Measurements from ENCODE around the gene DCAF12.

The DCAF12 gene

DNA sequence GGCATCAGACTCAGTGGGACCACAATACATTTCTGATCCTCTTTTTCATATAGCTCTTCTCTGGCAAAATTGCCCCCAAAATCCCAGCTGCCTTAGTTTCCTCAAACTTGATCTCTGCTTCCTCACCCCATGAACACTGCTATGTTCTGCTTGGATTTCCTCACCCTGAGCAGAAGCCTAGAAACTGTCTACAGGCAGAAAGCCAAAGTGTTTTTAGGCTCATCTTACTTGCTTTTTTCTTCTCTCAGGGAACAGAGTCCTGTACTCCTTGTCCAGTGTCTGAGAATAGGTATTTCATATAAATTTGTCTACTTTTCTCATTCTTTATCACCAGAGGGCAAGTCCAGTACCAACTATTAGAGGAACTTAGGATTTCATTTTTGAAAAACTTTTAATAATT is 30.8 kb upstream of the DCAF12 start:
- Histone ChIP-seq H3K27ac (ENCODE audit: low read depth, low read length) (no peak overlapping the region), H2BK5ac (ENCODE audit: low read depth, low read length, poor library complexity) (no peak overlapping the region), H3K9ac (ENCODE audit: low read length) (no peak overlapping the region), H3K23ac (ENCODE audit: low read length) (no peak overlapping the region), H3K36me3 (ENCODE audit: control insufficient read depth in 1 of 2, insufficient read depth in 2 of 2, low read length in 2 of 2) (no peaks in the 10 kb centered on the region), H4K91ac (ENCODE audit: low read depth, low read length) (no peak overlapping the region), H2AK5ac (ENCODE audit: low read length) (no peak overlapping the region), H3K79me2 (ENCODE audit: control insufficient read depth, insufficient read depth, low read length, poor library complexity) (no peaks in the 10 kb centered on the region), H3K27me3 (ENCODE audit: insufficient read depth, low read length) (no peaks in the 10 kb centered on the region), H2BK12ac (ENCODE audit: low read length) (no peak overlapping the region), H3K14ac (ENCODE audit: low read length) (no peak overlapping the region), H2BK120ac (ENCODE audit: insufficient read depth, low read length, poor library complexity) (no peak overlapping the region), H3K4me2 (ENCODE audit: low read length) (no peak overlapping the region), H4K8ac (ENCODE audit: low read depth, low read length) (no peak overlapping the region), H3K4me1 (ENCODE audit: control insufficient read depth in 1 of 2, insufficient read depth in 2 of 2, low read length in 2 of 2) (peaks cover 3 to 5% of the 10 kb centered on the region in 2 experiments), H3K4me3 (ENCODE audit: low read depth, low read length) (no peak overlapping the region), H3K4ac (ENCODE audit: low read depth, low read length) (no peak overlapping the region), H3K18ac (ENCODE audit: low read length) (no peak overlapping the region), H4K12ac (ENCODE audit: low read depth, low read length) (no peak overlapping the region), H3K9me3 (ENCODE audit: insufficient read depth, low read depth, low read length) (no peaks in the 10 kb centered on the region), H3K79me1 (ENCODE audit: low read length) (peaks cover 5% of the 10 kb centered on the region), H2AFZ (ENCODE audit: insufficient read depth, low read length, poor library complexity) (no peak overlapping the region)
- no peak for DNase-seq

DNA sequence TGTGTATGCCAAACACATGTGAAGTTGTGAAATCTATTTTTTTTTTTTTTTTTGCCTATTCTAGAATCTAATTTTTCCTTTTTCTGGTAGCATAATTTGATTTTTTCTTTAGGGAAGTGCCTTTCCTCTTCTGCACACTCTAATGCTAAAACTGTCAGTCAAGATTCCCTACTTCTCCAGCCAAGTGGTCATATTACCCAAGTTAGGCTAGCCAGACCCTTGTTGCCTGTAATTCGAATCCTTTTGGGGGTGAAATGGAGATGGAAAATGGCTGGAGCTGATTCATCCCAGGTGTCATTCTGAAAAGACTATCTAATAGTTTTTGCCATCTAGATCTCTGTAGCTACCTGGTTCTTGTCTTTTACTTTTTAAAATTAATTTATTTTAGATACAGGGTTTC is 27.6 kb upstream of the DCAF12 start:
- H4K12ac ChIP-seq (ENCODE audit: low read depth, low read length): no peak overlapping the region
- H3K4me2 ChIP-seq (ENCODE audit: low read length): no peak overlapping the region
- H3K4me3 ChIP-seq (ENCODE audit: low read depth, low read length): no peak overlapping the region
- no peak overlapping the region for H3K9ac ChIP-seq (ENCODE audit: low read length)
- no peak overlapping the region for H4K91ac ChIP-seq (ENCODE audit: low read depth, low read length)
- peaks cover 3 to 5% of the 10 kb centered on the region in 2 experiments for H3K4me1 ChIP-seq (ENCODE audit: control insufficient read depth in 1 of 2, insufficient read depth in 2 of 2, low read length in 2 of 2)
- no peak overlapping the region for H3K14ac ChIP-seq (ENCODE audit: low read length)
- no peaks in the 10 kb centered on the region for H3K9me3 ChIP-seq (ENCODE audit: insufficient read depth, low read depth, low read length)
- H3K79me1 ChIP-seq (ENCODE audit: low read length): peaks cover 4% of the 10 kb centered on the region
- H2BK120ac ChIP-seq (ENCODE audit: insufficient read depth, low read length, poor library complexity): no peak overlapping the region
- no peak overlapping the region for H2BK5ac ChIP-seq (ENCODE audit: low read depth, low read length, poor library complexity)
- H3K79me2 ChIP-seq (ENCODE audit: control insufficient read depth, insufficient read depth, low read length, poor library complexity): no peaks in the 10 kb centered on the region
- H3K27ac ChIP-seq (ENCODE audit: low read depth, low read length): no peak overlapping the region
- no peak overlapping the region for H3K18ac ChIP-seq (ENCODE audit: low read length)
- H2AFZ ChIP-seq (ENCODE audit: insufficient read depth, low read length, poor library complexity): no peak overlapping the region
- no peak overlapping the region for H2BK12ac ChIP-seq (ENCODE audit: low read length)
- WGBS (ENCODE audit: extremely low coverage, insufficient coverage, insufficient read length): no CpG with 5 or more reads among the region's 1 CpG
- no peak overlapping the region for H3K23ac ChIP-seq (ENCODE audit: low read length)
- DNase-seq: no peak
- H3K4ac ChIP-seq (ENCODE audit: low read depth, low read length): no peak overlapping the region
- no peak overlapping the region for H2AK5ac ChIP-seq (ENCODE audit: low read length)
- H3K27me3 ChIP-seq (ENCODE audit: insufficient read depth, low read length): no peaks in the 10 kb centered on the region
- H3K36me3 ChIP-seq (ENCODE audit: control insufficient read depth in 1 of 2, insufficient read depth in 2 of 2, low read length in 2 of 2): no peaks in the 10 kb centered on the region
- no peak overlapping the region for H4K8ac ChIP-seq (ENCODE audit: low read depth, low read length)

DNA sequence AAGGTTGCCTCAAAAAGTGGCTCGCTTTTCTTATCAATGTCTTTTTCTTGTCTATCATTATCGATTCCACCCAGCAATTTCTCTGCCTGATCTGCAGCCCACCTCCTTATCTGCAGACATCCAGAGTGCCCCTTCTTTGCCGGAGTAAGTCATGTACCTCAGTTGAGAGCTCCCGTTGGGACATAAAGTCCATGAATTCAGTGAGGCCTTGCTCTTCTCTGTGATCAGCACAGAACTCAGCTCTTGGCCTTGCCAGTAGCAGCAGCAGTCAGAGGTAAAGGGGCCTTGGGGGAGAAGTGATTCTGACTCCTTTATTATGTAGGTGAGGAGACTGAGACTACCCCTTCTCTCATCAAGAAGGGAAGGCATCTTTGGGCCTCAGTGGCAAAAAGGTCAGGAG is 24.9 kb upstream of the DCAF12 start:
- no peak overlapping the region for H3K4ac ChIP-seq (ENCODE audit: low read depth, low read length)
- H3K27me3 ChIP-seq (ENCODE audit: insufficient read depth, low read length): no peaks in the 10 kb centered on the region
- H3K23ac ChIP-seq (ENCODE audit: low read length): no peak overlapping the region
- H4K8ac ChIP-seq (ENCODE audit: low read depth, low read length): no peak overlapping the region
- DNase-seq: no peak
- no peaks in the 10 kb centered on the region for H3K9me3 ChIP-seq (ENCODE audit: insufficient read depth, low read depth, low read length)
- no peak overlapping the region for H4K12ac ChIP-seq (ENCODE audit: low read depth, low read length)
- H3K79me1 ChIP-seq (ENCODE audit: low read length): no peaks in the 10 kb centered on the region
- no peak overlapping the region for H4K91ac ChIP-seq (ENCODE audit: low read depth, low read length)
- H3K27ac ChIP-seq (ENCODE audit: low read depth, low read length): no peak overlapping the region
- H3K14ac ChIP-seq (ENCODE audit: low read length): no peak overlapping the region
- no peak overlapping the region for H2BK12ac ChIP-seq (ENCODE audit: low read length)
- H2BK120ac ChIP-seq (ENCODE audit: insufficient read depth, low read length, poor library complexity): no peak overlapping the region
- H3K4me1 ChIP-seq (ENCODE audit: control insufficient read depth in 1 of 2, insufficient read depth in 2 of 2, low read length in 2 of 2): no peaks in the 10 kb centered on the region
- H3K4me2 ChIP-seq (ENCODE audit: low read length): no peak overlapping the region
- H3K4me3 ChIP-seq (ENCODE audit: low read depth, low read length): no peak overlapping the region
- no peak overlapping the region for H2BK5ac ChIP-seq (ENCODE audit: low read depth, low read length, poor library complexity)
- no peak overlapping the region for H2AFZ ChIP-seq (ENCODE audit: insufficient read depth, low read length, poor library complexity)
- no peak overlapping the region for H3K18ac ChIP-seq (ENCODE audit: low read length)
- no peak overlapping the region for H3K9ac ChIP-seq (ENCODE audit: low read length)
- H2AK5ac ChIP-seq (ENCODE audit: low read length): no peak overlapping the region
- H3K79me2 ChIP-seq (ENCODE audit: control insufficient read depth, insufficient read depth, low read length, poor library complexity): no peaks in the 10 kb centered on the region
- WGBS (ENCODE audit: extremely low coverage, insufficient coverage, insufficient read length): no CpG with 5 or more reads among the region's 4 CpGs
- no peaks in the 10 kb centered on the region for H3K36me3 ChIP-seq (ENCODE audit: control insufficient read depth in 1 of 2, insufficient read depth in 2 of 2, low read length in 2 of 2)

DNA sequence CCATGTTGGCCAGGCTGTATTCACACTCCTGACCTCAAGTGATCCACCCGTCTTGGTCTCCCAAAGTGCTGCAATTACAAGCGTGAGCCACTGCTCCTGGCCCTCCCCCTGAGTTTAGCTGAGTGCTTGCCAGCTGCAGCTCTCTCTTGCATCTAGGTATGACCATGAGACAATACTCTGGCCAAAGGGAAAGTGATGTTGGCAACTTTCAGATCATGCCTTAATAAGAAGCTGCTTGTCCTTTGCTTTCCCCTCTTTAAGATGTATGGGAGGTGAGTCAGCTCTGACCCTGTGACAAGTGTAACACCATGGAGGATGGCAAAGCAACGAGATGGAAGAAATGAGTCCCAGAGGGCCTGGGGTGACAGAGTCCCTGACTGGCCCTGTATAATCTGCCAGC is 18.7 kb upstream of the DCAF12 start:
- H2AFZ ChIP-seq (ENCODE audit: insufficient read depth, low read length, poor library complexity): no peak overlapping the region

More for the DNA sequence above, 18.7 kb upstream of the DCAF12 start:
- no peak overlapping the region for H2BK12ac ChIP-seq (ENCODE audit: low read length)
- no peak overlapping the region for H4K91ac ChIP-seq (ENCODE audit: low read depth, low read length)
- H3K23ac ChIP-seq (ENCODE audit: low read length): no peak overlapping the region
- H3K9ac ChIP-seq (ENCODE audit: low read length): no peak overlapping the region
- H3K36me3 ChIP-seq (ENCODE audit: control insufficient read depth in 1 of 2, insufficient read depth in 2 of 2, low read length in 2 of 2): no peaks in the 10 kb centered on the region
- WGBS (ENCODE audit: extremely low coverage, insufficient coverage, insufficient read length): no CpG with 5 or more reads among the region's 3 CpGs
- no peak overlapping the region for H2AK5ac ChIP-seq (ENCODE audit: low read length)
- no peak overlapping the region for H3K27ac ChIP-seq (ENCODE audit: low read depth, low read length)
- no peak overlapping the region for H4K8ac ChIP-seq (ENCODE audit: low read depth, low read length)
- no peak overlapping the region for H3K18ac ChIP-seq (ENCODE audit: low read length)
- H3K79me2 ChIP-seq (ENCODE audit: control insufficient read depth, insufficient read depth, low read length, poor library complexity): no peaks in the 10 kb centered on the region
- H4K12ac ChIP-seq (ENCODE audit: low read depth, low read length): no peak overlapping the region
- H3K79me1 ChIP-seq (ENCODE audit: low read length): no peaks in the 10 kb centered on the region
- H3K4me3 ChIP-seq (ENCODE audit: low read depth, low read length): no peak overlapping the region
- no peak overlapping the region for H2BK120ac ChIP-seq (ENCODE audit: insufficient read depth, low read length, poor library complexity)
- H3K27me3 ChIP-seq (ENCODE audit: insufficient read depth, low read length): no peaks in the 10 kb centered on the region
- H3K9me3 ChIP-seq (ENCODE audit: insufficient read depth, low read depth, low read length): no peaks in the 10 kb centered on the region
- no peak overlapping the region for H3K4ac ChIP-seq (ENCODE audit: low read depth, low read length)
- no peak for DNase-seq
- H2BK5ac ChIP-seq (ENCODE audit: low read depth, low read length, poor library complexity): no peak overlapping the region
- no peak overlapping the region for H3K14ac ChIP-seq (ENCODE audit: low read length)
- H3K4me2 ChIP-seq (ENCODE audit: low read length): no peak overlapping the region
- no peaks in the 10 kb centered on the region for H3K4me1 ChIP-seq (ENCODE audit: control insufficient read depth in 1 of 2, insufficient read depth in 2 of 2, low read length in 2 of 2)

All from trophoblast cell (in vitro differentiated cells and primary cell).